HL-60 (cell line): ENCODE data around the gene TENM4.

ENCODE experiments used
- DNase-seq, 2 experiments: peaks; one replicate each; pipeline ENCODE4 v3.0.0-alpha.2; 2010 to 2020; ENCODE audit warnings: low read depth in 1 of 2, low spot score in 1 of 2
- H3K27ac ChIP-seq: fragments of 250-450 bp; sonication (Bioruptor Pico); replicated peaks from 2 replicates; pipeline ENCODE4 v1.5.1; 2020; ENCODE audit warnings: mild to moderate bottlenecking, moderate library complexity
- H3K27me3 ChIP-seq: fragments of 250-450 bp; sonication (Bioruptor Pico); 2 replicates; pipeline ENCODE4 v1.5.1; 2021; ENCODE audit warnings: mild to moderate bottlenecking, moderate library complexity; ENCODE audit not compliant: insufficient read depth, poor library complexity, severe bottlenecking
- H3K4me3 ChIP-seq: replicated peaks from 2 replicates; pipeline ENCODE4 v1.5.1; 2011; ENCODE audit warnings: mild to moderate bottlenecking, control low read depth, low read length; ENCODE audit not compliant: insufficient read depth
- GABPA ChIP-seq: IDR thresholded peaks from 2 replicates; pipeline ENCODE4 v1.6.1; 2012; ENCODE audit warnings: low read depth
- POLR2AphosphoS5 ChIP-seq: IDR thresholded peaks from 2 replicates; pipeline ENCODE4 v1.6.1; 2012; ENCODE audit warnings: low read depth
- SPI1 ChIP-seq: IDR thresholded peaks from 2 replicates; pipeline ENCODE4 v1.6.1; 2012; ENCODE audit warnings: low read depth, mild to moderate bottlenecking, borderline replicate concordance
- TF ChIP-seq, protein P1 (sequence below): IDR thresholded peaks from one replicate; pipeline ENCODE4 v1.5.1; 2011; ENCODE audit warnings: low read length, control low read depth, inconsistent platforms; ENCODE audit not compliant: insufficient read depth
- TF ChIP-seq, protein P2 (sequence below): IDR thresholded peaks from 2 replicates; pipeline ENCODE4 v1.6.1; 2012; ENCODE audit warnings: low read depth; ENCODE audit not compliant: insufficient replicate concordance

Gene TENM4

DNA sequence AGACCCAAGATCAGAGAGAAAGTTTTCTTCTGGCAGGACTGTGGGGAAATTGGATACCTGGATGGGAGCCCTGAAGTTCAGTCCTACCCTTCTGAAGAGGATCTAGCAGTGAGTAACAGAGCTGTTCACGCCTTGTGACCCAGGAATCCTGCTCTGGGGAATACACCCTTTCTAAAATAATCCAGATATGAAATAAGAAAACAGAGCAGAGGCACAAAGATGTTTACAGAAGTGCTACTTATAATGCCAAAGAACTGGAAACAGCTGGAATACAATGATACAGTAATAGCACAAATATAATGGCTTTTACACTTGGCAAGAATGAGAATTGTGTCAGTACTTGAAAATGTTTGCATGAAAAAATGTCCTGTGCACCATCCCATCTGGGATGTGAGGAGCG is 562.2 kb downstream of the TENM4 start:
- no peak for DNase-seq
- Histone ChIP-seq H3K27me3 (no peaks in the 10 kb centered on the region), H3K27ac (no peak overlapping the region), H3K4me3 (no peak overlapping the region)
- TF ChIP-seq GABPA (no peak), SPI1 (no peak), POLR2AphosphoS5 (no peak)
- TF ChIP-seq, protein P1, sequence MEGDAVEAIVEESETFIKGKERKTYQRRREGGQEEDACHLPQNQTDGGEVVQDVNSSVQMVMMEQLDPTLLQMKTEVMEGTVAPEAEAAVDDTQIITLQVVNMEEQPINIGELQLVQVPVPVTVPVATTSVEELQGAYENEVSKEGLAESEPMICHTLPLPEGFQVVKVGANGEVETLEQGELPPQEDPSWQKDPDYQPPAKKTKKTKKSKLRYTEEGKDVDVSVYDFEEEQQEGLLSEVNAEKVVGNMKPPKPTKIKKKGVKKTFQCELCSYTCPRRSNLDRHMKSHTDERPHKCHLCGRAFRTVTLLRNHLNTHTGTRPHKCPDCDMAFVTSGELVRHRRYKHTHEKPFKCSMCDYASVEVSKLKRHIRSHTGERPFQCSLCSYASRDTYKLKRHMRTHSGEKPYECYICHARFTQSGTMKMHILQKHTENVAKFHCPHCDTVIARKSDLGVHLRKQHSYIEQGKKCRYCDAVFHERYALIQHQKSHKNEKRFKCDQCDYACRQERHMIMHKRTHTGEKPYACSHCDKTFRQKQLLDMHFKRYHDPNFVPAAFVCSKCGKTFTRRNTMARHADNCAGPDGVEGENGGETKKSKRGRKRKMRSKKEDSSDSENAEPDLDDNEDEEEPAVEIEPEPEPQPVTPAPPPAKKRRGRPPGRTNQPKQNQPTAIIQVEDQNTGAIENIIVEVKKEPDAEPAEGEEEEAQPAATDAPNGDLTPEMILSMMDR = no peak
- TF ChIP-seq, protein P2, sequence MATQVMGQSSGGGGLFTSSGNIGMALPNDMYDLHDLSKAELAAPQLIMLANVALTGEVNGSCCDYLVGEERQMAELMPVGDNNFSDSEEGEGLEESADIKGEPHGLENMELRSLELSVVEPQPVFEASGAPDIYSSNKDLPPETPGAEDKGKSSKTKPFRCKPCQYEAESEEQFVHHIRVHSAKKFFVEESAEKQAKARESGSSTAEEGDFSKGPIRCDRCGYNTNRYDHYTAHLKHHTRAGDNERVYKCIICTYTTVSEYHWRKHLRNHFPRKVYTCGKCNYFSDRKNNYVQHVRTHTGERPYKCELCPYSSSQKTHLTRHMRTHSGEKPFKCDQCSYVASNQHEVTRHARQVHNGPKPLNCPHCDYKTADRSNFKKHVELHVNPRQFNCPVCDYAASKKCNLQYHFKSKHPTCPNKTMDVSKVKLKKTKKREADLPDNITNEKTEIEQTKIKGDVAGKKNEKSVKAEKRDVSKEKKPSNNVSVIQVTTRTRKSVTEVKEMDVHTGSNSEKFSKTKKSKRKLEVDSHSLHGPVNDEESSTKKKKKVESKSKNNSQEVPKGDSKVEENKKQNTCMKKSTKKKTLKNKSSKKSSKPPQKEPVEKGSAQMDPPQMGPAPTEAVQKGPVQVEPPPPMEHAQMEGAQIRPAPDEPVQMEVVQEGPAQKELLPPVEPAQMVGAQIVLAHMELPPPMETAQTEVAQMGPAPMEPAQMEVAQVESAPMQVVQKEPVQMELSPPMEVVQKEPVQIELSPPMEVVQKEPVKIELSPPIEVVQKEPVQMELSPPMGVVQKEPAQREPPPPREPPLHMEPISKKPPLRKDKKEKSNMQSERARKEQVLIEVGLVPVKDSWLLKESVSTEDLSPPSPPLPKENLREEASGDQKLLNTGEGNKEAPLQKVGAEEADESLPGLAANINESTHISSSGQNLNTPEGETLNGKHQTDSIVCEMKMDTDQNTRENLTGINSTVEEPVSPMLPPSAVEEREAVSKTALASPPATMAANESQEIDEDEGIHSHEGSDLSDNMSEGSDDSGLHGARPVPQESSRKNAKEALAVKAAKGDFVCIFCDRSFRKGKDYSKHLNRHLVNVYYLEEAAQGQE = no peak

DNA sequence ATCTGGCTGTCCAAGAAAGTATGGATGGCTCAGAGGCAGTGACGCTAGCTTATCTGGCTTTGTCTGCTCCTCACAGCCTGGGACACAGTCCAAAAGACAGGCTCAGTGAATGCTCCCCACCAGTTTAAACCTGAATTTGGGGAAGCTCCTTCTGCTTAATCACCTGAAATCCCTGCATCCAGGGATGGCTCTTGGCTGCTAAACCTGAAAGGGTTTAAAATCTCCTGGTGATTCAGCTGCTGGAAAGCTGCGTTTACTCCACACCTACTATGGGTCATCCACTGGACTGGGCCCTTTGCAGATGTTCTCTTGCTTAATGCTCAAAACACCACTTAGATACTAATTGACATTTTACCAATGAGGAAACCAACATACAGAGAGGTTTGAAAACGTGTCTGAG is 564.2 kb downstream of the TENM4 start:
- no peak overlapping the region for H3K4me3 ChIP-seq
- no peak overlapping the region for H3K27ac ChIP-seq
- TF ChIP-seq GABPA = no peak
- TF ChIP-seq, protein P1 = no peak
- TF ChIP-seq SPI1 = no peak
- TF ChIP-seq, protein P2 = no peak
- TF ChIP-seq POLR2AphosphoS5 = no peak
- no peak for DNase-seq
- H3K27me3 ChIP-seq = no peaks in the 10 kb centered on the region

DNA sequence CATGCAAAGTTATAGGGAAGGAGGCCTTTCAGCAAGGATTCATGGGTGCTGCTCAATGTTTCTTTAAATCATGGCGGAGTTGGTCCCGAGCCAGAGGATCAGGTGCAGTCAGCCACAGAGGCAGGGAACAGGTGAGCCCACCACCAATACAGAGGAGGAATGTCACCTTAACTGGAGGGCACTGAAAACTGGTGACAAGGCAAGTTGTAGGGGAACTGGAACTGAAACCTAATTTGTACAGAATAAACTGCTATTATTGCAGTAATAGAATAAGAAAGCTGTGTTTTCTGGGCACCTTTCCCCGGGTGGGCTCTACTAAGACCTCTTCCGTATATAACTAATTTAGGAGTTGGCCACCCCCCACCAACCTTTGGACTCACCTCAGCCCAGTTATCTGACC is 570.2 kb downstream of the TENM4 start:
- DNase-seq = no peak
- TF ChIP-seq, protein P1 = no peak
- TF ChIP-seq GABPA (no peak), POLR2AphosphoS5 (no peak)
- H3K4me3 ChIP-seq = no peak overlapping the region
- H3K27me3 ChIP-seq = no peaks in the 10 kb centered on the region
- H3K27ac ChIP-seq = no peak overlapping the region

DNA sequence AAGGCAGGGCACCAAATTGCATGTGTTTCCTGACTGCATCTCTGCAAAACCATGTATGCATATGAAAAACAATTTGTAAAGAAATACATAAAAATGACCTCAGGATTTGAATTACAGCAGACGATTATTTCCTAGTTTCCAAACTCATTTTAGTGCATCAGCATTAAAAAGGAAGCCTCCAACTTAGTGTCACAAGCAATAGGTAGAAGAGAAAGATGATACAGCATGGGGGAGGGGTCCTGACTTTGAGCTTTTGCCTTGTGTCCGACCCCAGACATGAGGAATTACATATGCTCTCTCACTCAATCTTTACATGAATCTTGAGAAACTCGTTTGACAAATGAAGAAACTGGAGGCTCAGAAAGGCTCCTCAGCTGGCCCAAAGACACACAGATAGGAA is 571.5 kb downstream of the TENM4 start:
- TF ChIP-seq, protein P2 = no peak
- no peak for TF ChIP-seq POLR2AphosphoS5
- no peaks in the 10 kb centered on the region for H3K27me3 ChIP-seq
- H3K4me3 ChIP-seq = no peak overlapping the region
- no peak overlapping the region for H3K27ac ChIP-seq
- DNase-seq = no peak
